ENCODE results near the gene HACD3.
"Not testable (repeated sequence)": the region's sequence is repeated elsewhere in the genome, so short reads cannot be mapped to it uniquely, and the experiment has no call there.

Gene HACD3

GRCh38 chr15:65530318-65531111, at the start of gene HACD3:
Gene HACD3, plus strand, starts transcription at chr15:65530463. Its CDS starts 169 bp downstream, at chr15:65530632.
- DNase-seq: peak; percentile 96

- no peak for DNase-seq
Observed at GRCh38 chr15:65484876-65485275, 45.4 kb upstream of the HACD3 start.

- DNase-seq: no peak
Observed at GRCh38 chr15:65494076-65494475, 36.2 kb upstream of the HACD3 start.

GRCh38 chr15:65509321-65509720, 20.9 kb upstream of the HACD3 start:
- DNase-seq: no peak

GRCh38 chr15:65512189-65512588, 18.1 kb upstream of the HACD3 start:
- DNase-seq: no peak

GRCh38 chr15:65512807-65513416, 17.4 kb upstream of the HACD3 start:
- no peak for DNase-seq

GRCh38 chr15:65516997-65517865, 13.0 kb upstream of the HACD3 start, which contains the start of gene DPP8:
Gene DPP8, minus strand, starts transcription at chr15:65517689. Its CDS starts 5,136 bp downstream, at chr15:65512553.
- peak; percentile 96 for DNase-seq

- DNase-seq: no peak
Observed at GRCh38 chr15:65517866-65518207, 12.4 kb upstream of the HACD3 start.

GRCh38 chr15:65518633-65519285, 11.5 kb upstream of the HACD3 start:
- DNase-seq: no peak

GRCh38 chr15:65521350-65521749, 8.9 kb upstream of the HACD3 start:
- DNase-seq: no peak

- DNase-seq: no peak
Observed at GRCh38 chr15:65524226-65524625, 6.0 kb upstream of the HACD3 start.

- DNase-seq: no peak
Observed at GRCh38 chr15:65525622-65526021, 4.6 kb upstream of the HACD3 start.

- no peak for DNase-seq
Observed at GRCh38 chr15:65528461-65529060, 1.7 kb upstream of the HACD3 start.

GRCh38 chr15:65529762-65530317, 423 bp upstream of the HACD3 start:
- DNase-seq: no peak

- DNase-seq: no peak
Observed at GRCh38 chr15:65532738-65533051, 2.4 kb downstream of the HACD3 start.

- DNase-seq: no peak
Observed at GRCh38 chr15:65533057-65533756, 2.9 kb downstream of the HACD3 start.

- DNase-seq: no peak
Observed at GRCh38 chr15:65535192-65535591, 4.9 kb downstream of the HACD3 start.

- DNase-seq: no peak
Observed at GRCh38 chr15:65540314-65540713, 10.1 kb downstream of the HACD3 start.

GRCh38 chr15:65541231-65541820, 11.1 kb downstream of the HACD3 start:
- no peak for DNase-seq

- no peak for DNase-seq
Observed at GRCh38 chr15:65547841-65548240, 17.6 kb downstream of the HACD3 start.

GRCh38 chr15:65549288-65549687, 19.0 kb downstream of the HACD3 start:
- DNase-seq: not testable (repeated sequence)
